Keratinocyte (primary cell): ENCODE data around the gene PRDX6.

ENCODE experiments used
- CTCF ChIP-seq, 3 experiments: IDR thresholded peaks in 1 of 3; conservative IDR thresholded peaks in 1 of 3; optimal IDR thresholded peaks in 1 of 3; 2 replicates in 2 of 3; 3 replicates in 1 of 3; pipeline versions ENCODE3 to v1.5.1; 2011; ENCODE audit warnings: low read length in 3 of 3, mild to moderate bottlenecking in 3 of 3, moderate library complexity in 2 of 3, control low read depth in 1 of 3, inconsistent platforms in 1 of 3; ENCODE audit not compliant: insufficient read depth in 2 of 3; ENCODE audit errors: extremely low read depth in 1 of 3
- EZH2 ChIP-seq: IDR thresholded peaks from one replicate; pipeline ENCODE4 v1.6.1; 2012; ENCODE audit warnings: inconsistent platforms, mild to moderate bottlenecking, low read length, moderate library complexity

- TF ChIP-seq CTCF (optimal IDR thresholded peaks at IDR 0.05 in 1 of 3, IDR thresholded peaks at IDR 0.05 in 1 of 3, conservative IDR thresholded peaks at IDR 0.05 in 1 of 3; ENCODE audit: extremely low read depth in 1 of 3, insufficient read depth in 2 of 3, low read length in 3 of 3) (no peak), EZH2 (no peak)
Observed at GRCh38 chr1:173476197-173476664, 904 bp upstream of the PRDX6 start.
